C4-2B (cell line): Measurements from ENCODE around the gene KRTAP4-1.
"Not testable (repeated sequence)": the region's sequence is repeated elsewhere in the genome, so short reads cannot be mapped to it uniquely, and the experiment has no call there.

Source experiments
- H3K27ac ChIP-seq: fragments of 450-650 bp; 2 replicates; pipeline ENCODE4 v1.5.1; 2017
- CTCF ChIP-seq: fragments of 450-650 bp; conservative IDR thresholded peaks from 2 replicates; pipeline ENCODE4 v1.5.1; 2017; ENCODE audit warnings: mild to moderate bottlenecking
- ZFX ChIP-seq: fragments of 450-650 bp; IDR thresholded peaks from 2 replicates; pipeline ENCODE4 v1.6.1; 2017

The KRTAP4-1 gene

DNA sequence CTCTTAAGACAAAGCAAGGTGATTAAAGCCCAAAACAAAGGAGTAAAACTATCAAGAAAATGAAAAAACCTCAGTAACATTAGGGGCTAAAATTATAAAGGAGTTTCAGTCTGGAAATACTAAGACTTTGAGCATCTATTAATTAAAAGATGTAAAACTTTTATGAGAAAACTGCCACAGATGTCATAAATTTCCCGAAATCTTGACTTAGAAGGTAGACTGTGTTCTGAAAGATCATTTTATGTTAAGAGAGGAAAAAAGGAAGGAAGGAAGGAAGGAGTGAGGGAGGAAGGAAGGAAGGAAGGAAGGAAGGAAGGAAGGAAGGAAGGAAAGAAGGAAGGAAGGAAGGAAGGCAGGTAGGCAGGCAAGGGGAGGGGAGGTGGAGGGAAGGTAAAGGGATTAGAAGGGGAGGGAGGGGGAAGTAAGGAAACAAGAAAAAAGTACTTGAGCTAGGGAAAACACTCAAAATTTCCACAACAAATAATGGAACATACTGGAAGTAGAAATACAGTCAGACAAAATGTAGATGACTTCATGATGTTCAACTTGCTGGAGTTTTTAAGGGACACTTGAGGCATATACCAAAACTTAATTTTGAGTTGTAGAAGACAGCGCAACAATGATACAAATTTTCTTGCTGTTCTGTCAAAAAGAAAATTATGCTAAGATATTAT is 37.0 kb downstream of the KRTAP4-1 start:
- TF ChIP-seq CTCF (no peak), ZFX (no peak)

DNA sequence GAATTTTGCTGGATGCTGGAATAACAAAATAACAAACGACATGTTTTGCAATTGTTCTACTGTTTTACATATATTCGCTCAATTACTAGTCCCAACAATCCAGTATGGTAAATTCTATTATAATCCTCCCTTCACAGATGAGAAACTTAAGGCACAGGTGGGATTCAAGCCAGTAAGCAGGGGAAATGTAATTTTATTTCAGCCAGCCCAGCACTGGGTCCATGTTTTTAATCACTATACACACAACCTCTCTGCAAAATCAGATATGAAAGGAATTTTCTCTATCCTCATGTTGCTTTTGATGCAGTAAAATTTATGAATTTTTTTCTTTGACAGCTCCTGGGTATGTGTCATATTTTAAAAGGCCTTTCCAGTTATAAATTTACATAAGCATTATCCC is 39.5 kb downstream of the KRTAP4-1 start:
- TF ChIP-seq CTCF: no peak
- TF ChIP-seq ZFX: no peak

More for the DNA sequence above, 37.0 kb downstream of the KRTAP4-1 start:
- H3K27ac ChIP-seq: no peak overlapping the region

DNA sequence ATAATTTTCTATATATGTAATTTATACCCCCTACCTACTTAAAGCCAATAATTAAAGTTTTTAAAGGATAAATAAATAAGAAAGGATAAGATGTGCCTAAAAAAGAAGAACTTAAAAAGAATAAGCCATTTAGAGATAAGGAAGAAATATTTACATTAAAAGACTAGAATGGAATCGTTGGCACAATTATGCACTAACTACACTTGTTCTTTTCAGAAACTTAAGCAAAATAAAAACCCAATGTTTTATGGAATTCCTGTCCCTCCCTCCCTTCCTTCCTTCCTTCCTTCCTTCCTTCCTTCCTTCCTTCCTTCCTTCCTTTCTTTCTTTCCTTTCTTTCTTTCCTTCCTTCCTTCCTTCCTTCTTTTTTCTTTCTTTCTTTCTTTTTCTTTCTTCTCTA is 39.9 kb downstream of the KRTAP4-1 start:
- no peak for TF ChIP-seq CTCF
- TF ChIP-seq ZFX: no peak
- no peak overlapping the region for H3K27ac ChIP-seq

More for the DNA sequence above, 39.5 kb downstream of the KRTAP4-1 start:
- no peak overlapping the region for H3K27ac ChIP-seq

DNA sequence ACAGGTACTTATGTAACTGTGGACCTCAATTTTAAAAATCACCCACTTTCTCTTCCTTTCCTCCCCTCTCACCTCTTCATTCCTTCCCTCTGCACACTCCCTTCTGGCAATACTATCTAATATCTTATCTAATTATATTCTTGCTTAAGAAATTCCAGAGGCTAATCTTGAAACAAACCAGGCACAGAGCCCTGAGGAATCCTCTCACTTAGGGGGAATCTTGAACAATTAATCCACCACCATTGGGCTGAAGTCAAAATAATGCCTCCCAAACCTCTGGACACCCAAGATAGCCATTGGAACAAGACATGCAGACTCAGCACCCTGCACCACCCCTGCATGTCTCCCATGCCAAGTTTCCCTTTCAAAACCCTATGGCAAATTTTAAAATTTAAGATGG is 43.4 kb downstream of the KRTAP4-1 start:
- H3K27ac ChIP-seq: no peak overlapping the region
- TF ChIP-seq CTCF (no peak), ZFX (no peak)

DNA sequence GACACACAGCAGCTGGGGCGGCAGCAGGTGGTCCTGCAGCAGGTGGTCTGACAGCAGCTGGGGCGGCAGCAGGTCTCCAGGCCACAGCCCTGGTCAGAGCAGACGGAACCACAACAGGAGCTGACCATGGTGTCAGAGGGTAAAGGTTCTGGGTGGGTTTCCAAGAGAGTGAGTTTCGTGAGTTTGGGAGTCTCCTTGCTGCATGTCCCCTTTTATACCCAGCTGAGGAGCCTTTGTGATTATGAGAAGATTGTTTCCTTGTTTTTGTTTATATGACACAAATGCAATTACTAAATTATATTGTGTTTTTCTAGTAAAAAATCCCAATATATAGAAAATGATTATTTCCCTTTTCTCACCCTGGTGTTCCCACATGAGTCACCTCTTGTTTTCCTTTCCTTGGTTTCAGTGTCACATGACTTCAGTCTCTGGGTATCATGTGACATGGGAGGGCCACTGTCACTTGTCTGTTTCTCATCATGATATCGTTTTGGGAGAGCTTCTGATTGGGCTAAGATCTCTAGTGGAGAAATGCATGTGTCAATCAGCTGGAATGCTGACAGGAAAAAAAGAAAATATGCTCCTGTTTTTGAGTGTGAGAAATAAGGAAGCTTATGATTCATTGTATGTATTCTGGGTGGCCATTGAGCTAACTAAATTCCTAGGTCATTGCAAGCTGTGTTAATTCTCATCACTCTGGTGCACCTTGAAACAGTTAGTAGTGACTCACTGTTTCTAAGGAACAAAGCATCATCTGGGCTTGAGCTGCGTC is 44.2 kb downstream of the KRTAP4-1 start, which contains the start of gene KRTAP4-6:
TSS of gene KRTAP4-6 (minus strand) at position 185 of the 772 bp plus-strand sequence. CDS start at position 128, 57 bp downstream.
- TF ChIP-seq CTCF: no peak
- no peak for TF ChIP-seq ZFX
- H3K27ac ChIP-seq: no peak within 1 kb of the TSS

DNA sequence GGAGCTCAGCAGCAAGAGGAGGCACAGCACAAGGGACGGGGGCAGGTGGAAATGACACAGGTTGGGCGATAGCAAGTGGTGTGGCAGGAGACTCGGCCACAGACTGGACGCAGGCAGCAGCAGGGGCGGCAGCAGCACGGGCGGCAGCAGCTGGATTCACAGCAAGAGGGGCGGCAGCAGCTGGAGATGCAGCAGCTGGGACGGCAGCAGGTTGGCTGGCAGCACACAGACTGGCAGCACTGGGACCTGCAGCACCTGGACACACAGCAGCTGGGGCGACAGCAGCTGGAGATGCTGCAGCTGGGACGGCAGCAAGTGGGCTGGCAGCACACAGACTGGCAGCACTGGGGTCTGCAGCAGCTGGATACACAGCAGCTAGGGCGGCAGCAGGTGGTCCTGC is 44.8 kb downstream of the KRTAP4-1 start:
- H3K27ac ChIP-seq: not testable (repeated sequence)
